Mesendoderm (in vitro differentiated cells): ENCODE measurements around the gene SYTL3.
"Not testable (repeated sequence)": the region's sequence is repeated elsewhere in the genome, so short reads cannot be mapped to it uniquely, and the experiment has no call there.

ENCODE experiments used
- DNase-seq: peaks from one replicate; pipeline ENCODE4 v3.0.0; 2013
- H2AK5ac ChIP-seq: 2 replicates; pipeline ENCODE4 v1.6.1; 2013; ENCODE audit warnings: low read length, inconsistent platforms
- H2BK120ac ChIP-seq: 2 replicates; pipeline ENCODE4 v1.6.1; 2013; ENCODE audit warnings: low read depth, mild to moderate bottlenecking, low read length, moderate library complexity, mixed read lengths
- H2BK15ac ChIP-seq: replicated peaks from 2 replicates; pipeline ENCODE4 v1.6.1; 2013; ENCODE audit warnings: low read depth, mild to moderate bottlenecking, moderate library complexity
- H2BK5ac ChIP-seq: 2 replicates; pipeline ENCODE4 v1.6.1; 2013; ENCODE audit warnings: low read length, inconsistent platforms
- H3K18ac ChIP-seq: 2 replicates; pipeline ENCODE4 v1.6.1; 2013; ENCODE audit warnings: mild to moderate bottlenecking, low read length, mixed read lengths
- H3K23ac ChIP-seq: one replicate; pipeline ENCODE4 v1.6.1; 2013; ENCODE audit warnings: low read length
- H3K27ac ChIP-seq: 2 replicates; pipeline ENCODE4 v1.5.1; 2013; ENCODE audit warnings: low read depth, mild to moderate bottlenecking, inconsistent platforms, low read length, moderate library complexity
- H3K27me3 ChIP-seq: 2 replicates; pipeline ENCODE4 v1.6.1; 2013; ENCODE audit warnings: low read length, control low read depth, mild to moderate bottlenecking, inconsistent platforms; ENCODE audit not compliant: insufficient read depth, poor library complexity
- H3K36me3 ChIP-seq: 2 replicates; pipeline ENCODE4 v1.6.1; 2013; ENCODE audit warnings: low read length, inconsistent platforms; ENCODE audit not compliant: control insufficient read depth, insufficient read depth
- H3K4ac ChIP-seq: one replicate; pipeline ENCODE4 v1.6.1; 2013; ENCODE audit warnings: low read depth, mild to moderate bottlenecking, low read length, moderate library complexity
- H3K4me1 ChIP-seq: 2 replicates; pipeline ENCODE4 v1.6.1; 2013; ENCODE audit warnings: low read depth, low read length, inconsistent platforms; ENCODE audit not compliant: control insufficient read depth
- H3K4me2 ChIP-seq: 2 replicates; pipeline ENCODE4 v1.6.1; 2013; ENCODE audit warnings: low read length
- H3K4me3 ChIP-seq: 2 replicates; pipeline ENCODE4 v1.5.1; 2013; ENCODE audit warnings: mild to moderate bottlenecking, low read length
- H3K56ac ChIP-seq: one replicate; pipeline ENCODE4 v1.6.1; 2013; ENCODE audit warnings: low read length
- H3K79me1 ChIP-seq: 2 replicates; pipeline ENCODE4 v1.6.1; 2013; ENCODE audit warnings: low read length, inconsistent platforms
- H3K79me2 ChIP-seq: 2 replicates; pipeline ENCODE4 v1.6.1; 2013; ENCODE audit warnings: mild to moderate bottlenecking, low read length; ENCODE audit not compliant: control insufficient read depth, insufficient read depth
- H3K9ac ChIP-seq: 2 replicates; pipeline ENCODE4 v1.6.1; 2013; ENCODE audit warnings: low read length, inconsistent platforms
- H4K5ac ChIP-seq: one replicate; pipeline ENCODE4 v1.6.1; 2013; ENCODE audit warnings: low read length
- H4K8ac ChIP-seq: one replicate; pipeline ENCODE4 v1.6.1; 2013; ENCODE audit warnings: low read depth, mild to moderate bottlenecking, control low read depth, low read length, moderate library complexity
- WGBS: extraction: QIAGEN DNeasy Blood & Tissue Kit; methylation state at CpG from one replicate; pipeline ENCODE4 v1.1.7; 2013; ENCODE audit warnings: low lambda C conversion rate, missing lambda C conversion rate; ENCODE audit not compliant: insufficient coverage; ENCODE audit errors: extremely low coverage; 5-methylcytosine and 5-hydroxymethylcytosine counted together

The SYTL3 gene

GRCh38 chr6:158668707-158669103, 18.9 kb downstream of the SYTL3 start:
- H3K18ac ChIP-seq: no peak overlapping the region
- H3K27ac ChIP-seq: no peak overlapping the region
- H2BK5ac ChIP-seq: no peak overlapping the region
- no peak overlapping the region for H4K8ac ChIP-seq
- H2BK15ac ChIP-seq: no peak overlapping the region
- H3K79me1 ChIP-seq: no peaks in the 10 kb centered on the region
- WGBS: no CpG with 5 or more reads among the region's 7 CpGs
- no peaks in the 10 kb centered on the region for H3K79me2 ChIP-seq
- H3K56ac ChIP-seq: no peak overlapping the region
- no peaks in the 10 kb centered on the region for H3K36me3 ChIP-seq
- no peak overlapping the region for H2AK5ac ChIP-seq
- no peak overlapping the region for H4K5ac ChIP-seq
- H3K9ac ChIP-seq: no peak overlapping the region
- H2BK120ac ChIP-seq: no peak overlapping the region
- no peak overlapping the region for H3K23ac ChIP-seq
- H3K4me3 ChIP-seq: no peak overlapping the region
- H3K4ac ChIP-seq: no peak overlapping the region
- DNase-seq: no peak
- H3K4me1 ChIP-seq: no peaks in the 10 kb centered on the region
- no peak overlapping the region for H3K4me2 ChIP-seq
- H3K27me3 ChIP-seq: no peaks in the 10 kb centered on the region

- no peak overlapping the region for H3K4ac ChIP-seq
- H2BK15ac ChIP-seq: no peak overlapping the region
- DNase-seq: no peak
- no peak overlapping the region for H3K4me3 ChIP-seq
- H3K27ac ChIP-seq: no peak overlapping the region
- H3K18ac ChIP-seq: no peak overlapping the region
- H2BK120ac ChIP-seq: no peak overlapping the region
- H3K23ac ChIP-seq: no peak overlapping the region
- H3K79me2 ChIP-seq: no peaks in the 10 kb centered on the region
- H3K56ac ChIP-seq: no peak overlapping the region
- H3K27me3 ChIP-seq: no peaks in the 10 kb centered on the region
- H4K8ac ChIP-seq: no peak overlapping the region
- H3K36me3 ChIP-seq: no peaks in the 10 kb centered on the region
- H4K5ac ChIP-seq: no peak overlapping the region
- H3K79me1 ChIP-seq: no peaks in the 10 kb centered on the region
- no peaks in the 10 kb centered on the region for H3K4me1 ChIP-seq
- H2AK5ac ChIP-seq: no peak overlapping the region
- H3K4me2 ChIP-seq: no peak overlapping the region
- no peak overlapping the region for H2BK5ac ChIP-seq
- no peak overlapping the region for H3K9ac ChIP-seq
- WGBS: no CpG with 5 or more reads among the region's 7 CpGs
Measured at GRCh38 chr6:158669145-158670035, 19.5 kb downstream of the SYTL3 start.

GRCh38 chr6:158672119-158672518, 22.3 kb downstream of the SYTL3 start:
- WGBS: no CpG with 5 or more reads among the region's 8 CpGs
- not testable (repeated sequence) for H3K18ac ChIP-seq, H3K4me1 ChIP-seq, H3K36me3 ChIP-seq, H2BK120ac ChIP-seq, H2AK5ac ChIP-seq, H3K27ac ChIP-seq, H3K4me2 ChIP-seq, H3K4ac ChIP-seq, DNase-seq, H3K56ac ChIP-seq, H3K4me3 ChIP-seq, H3K79me1 ChIP-seq, H2BK15ac ChIP-seq, H3K9ac ChIP-seq, H4K5ac ChIP-seq, H3K79me2 ChIP-seq, H4K8ac ChIP-seq, H2BK5ac ChIP-seq, H3K23ac ChIP-seq, H3K27me3 ChIP-seq

- H3K27ac ChIP-seq: no peak overlapping the region
- H3K56ac ChIP-seq: no peak overlapping the region
- no peaks in the 10 kb centered on the region for H3K4me1 ChIP-seq
- H3K79me2 ChIP-seq: no peaks in the 10 kb centered on the region
- H2BK5ac ChIP-seq: no peak overlapping the region
- H3K4me3 ChIP-seq: no peak overlapping the region
- no peak overlapping the region for H3K23ac ChIP-seq
- H3K27me3 ChIP-seq: no peaks in the 10 kb centered on the region
- H3K36me3 ChIP-seq: no peaks in the 10 kb centered on the region
- no peaks in the 10 kb centered on the region for H3K79me1 ChIP-seq
- no peak overlapping the region for H2AK5ac ChIP-seq
- no peak overlapping the region for H3K4me2 ChIP-seq
- no peak overlapping the region for H2BK120ac ChIP-seq
- H2BK15ac ChIP-seq: no peak overlapping the region
- no peak overlapping the region for H4K8ac ChIP-seq
- no peak overlapping the region for H3K4ac ChIP-seq
- no peak overlapping the region for H3K18ac ChIP-seq
- no peak overlapping the region for H3K9ac ChIP-seq
- WGBS: no CpG with 5 or more reads among the region's 6 CpGs
- DNase-seq: no peak
- H4K5ac ChIP-seq: no peak overlapping the region
Measured at GRCh38 chr6:158672726-158673125, 22.9 kb downstream of the SYTL3 start.

- Histone ChIP-seq H2BK5ac (no peak overlapping the region), H2AK5ac (no peak overlapping the region), H2BK120ac (no peak overlapping the region), H3K4me1 (no peaks in the 10 kb centered on the region), H3K79me1 (no peaks in the 10 kb centered on the region), H3K9ac (no peak overlapping the region), H3K4me3 (no peak overlapping the region), H2BK15ac (no peak overlapping the region), H3K4me2 (no peak overlapping the region), H4K5ac (no peak overlapping the region), H3K56ac (no peak overlapping the region), H3K27ac (no peak overlapping the region), H3K27me3 (no peaks in the 10 kb centered on the region), H4K8ac (no peak overlapping the region), H3K36me3 (no peaks in the 10 kb centered on the region), H3K79me2 (no peaks in the 10 kb centered on the region), H3K18ac (no peak overlapping the region), H3K23ac (no peak overlapping the region), H3K4ac (no peak overlapping the region)
- DNase-seq: no peak
- no CpG with 5 or more reads among the region's 14 CpGs for WGBS
Measured at GRCh38 chr6:158674342-158675131, 24.7 kb downstream of the SYTL3 start.
